Neuronal stem cell (in vitro differentiated cells): ENCODE measurements around the gene HOXD13.

Experiments used
- DNase-seq: peaks from one replicate; pipeline ENCODE4 v3.0.0-alpha.2; 2013; ENCODE audit warnings: low spot score
- H2AFZ ChIP-seq: one replicate; pipeline ENCODE4 v1.6.1; 2013; ENCODE audit warnings: mild to moderate bottlenecking, low read length, inconsistent platforms
- H2AK5ac ChIP-seq: 2 replicates; pipeline ENCODE4 v1.6.1; 2013; ENCODE audit warnings: low read depth, mild to moderate bottlenecking, inconsistent platforms, low read length, moderate library complexity, mixed read lengths
- H2BK120ac ChIP-seq: 2 replicates; pipeline ENCODE4 v1.6.1; 2013; ENCODE audit warnings: low read depth, mild to moderate bottlenecking, inconsistent platforms, low read length, moderate library complexity, mixed read lengths
- H2BK12ac ChIP-seq: one replicate; pipeline ENCODE4 v1.6.1; 2013; ENCODE audit warnings: low read length, inconsistent platforms
- H2BK15ac ChIP-seq: 2 replicates; pipeline ENCODE4 v1.6.1; 2013; ENCODE audit warnings: mild to moderate bottlenecking, low read length, inconsistent platforms, mixed read lengths
- H2BK5ac ChIP-seq: one replicate; pipeline ENCODE4 v1.6.1; 2013; ENCODE audit warnings: inconsistent platforms, mild to moderate bottlenecking, low read length, moderate library complexity
- H3K14ac ChIP-seq: one replicate; pipeline ENCODE4 v1.6.1; 2013; ENCODE audit warnings: low read length, inconsistent platforms
- H3K18ac ChIP-seq: 2 replicates; pipeline ENCODE4 v1.6.1; 2013; ENCODE audit warnings: low read length, inconsistent platforms
- H3K23ac ChIP-seq: 2 replicates; pipeline ENCODE4 v1.6.1; 2013; ENCODE audit warnings: low read depth, mild to moderate bottlenecking, mixed read lengths, low read length, inconsistent platforms; ENCODE audit not compliant: poor library complexity
- H3K27ac ChIP-seq: replicated peaks from 3 replicates; pipeline ENCODE4 v1.5.1; 2013; ENCODE audit warnings: low read length, inconsistent platforms
- H3K27me3 ChIP-seq, 3 experiments: 2 replicates each; pipeline ENCODE4 v1.6.1; 2013; ENCODE audit warnings: low read length in 3 of 3, mild to moderate bottlenecking in 2 of 3, inconsistent platforms in 1 of 3, low read depth in 1 of 3, mixed read lengths in 1 of 3, moderate library complexity in 1 of 3; ENCODE audit not compliant: control insufficient read depth in 3 of 3, insufficient read depth in 3 of 3
- H3K36me3 ChIP-seq, 2 donors: replicated peaks in 1 of 2; 2 replicates each; pipeline ENCODE4 v1.6.1; 2013; ENCODE audit warnings: low read length in 2 of 2; ENCODE audit not compliant: control insufficient read depth in 2 of 2, insufficient read depth in 2 of 2
- H3K4ac ChIP-seq: 2 replicates; pipeline ENCODE4 v1.6.1; 2013; ENCODE audit warnings: inconsistent platforms, mild to moderate bottlenecking, low read length, moderate library complexity
- H3K4me1 ChIP-seq, 2 donors: 1 replicate in 1 of 2; 2 replicates in 1 of 2; pipeline ENCODE4 v1.6.1; 2013; ENCODE audit warnings: low read length in 2 of 2, low read depth in 1 of 2; ENCODE audit not compliant: control insufficient read depth in 2 of 2, insufficient read depth in 1 of 2
- H3K4me2 ChIP-seq: one replicate; pipeline ENCODE4 v1.6.1; 2013; ENCODE audit warnings: mild to moderate bottlenecking, low read length, inconsistent platforms; ENCODE audit not compliant: insufficient read depth, poor library complexity, severe bottlenecking
- H3K4me3 ChIP-seq, 2 donors: 2 replicates each; pipeline ENCODE4 v1.5.1; 2013; ENCODE audit warnings: low read length in 2 of 2, mild to moderate bottlenecking in 2 of 2, inconsistent platforms in 1 of 2, moderate library complexity in 1 of 2
- H3K79me1 ChIP-seq: one replicate; pipeline ENCODE4 v1.6.1; 2013; ENCODE audit warnings: low read depth, mild to moderate bottlenecking, inconsistent platforms, low read length, moderate library complexity
- H3K9ac ChIP-seq: one replicate; pipeline ENCODE4 v1.6.1; 2013; ENCODE audit warnings: mild to moderate bottlenecking, low read depth, low read length, inconsistent platforms; ENCODE audit not compliant: poor library complexity
- H3K9me3 ChIP-seq, 2 donors: replicated peaks in 1 of 2; 2 replicates each; pipeline versions ENCODE3 to v1.6.1; 2013; ENCODE audit warnings: low read length in 2 of 2, mild to moderate bottlenecking in 2 of 2, inconsistent platforms in 1 of 2, low read depth in 1 of 2, mixed read lengths in 1 of 2, moderate library complexity in 1 of 2; ENCODE audit not compliant: control insufficient read depth in 2 of 2, insufficient read depth in 1 of 2
- H4K8ac ChIP-seq: one replicate; pipeline ENCODE4 v1.6.1; 2013; ENCODE audit warnings: low read depth, mild to moderate bottlenecking, inconsistent platforms, low read length, moderate library complexity
- H4K91ac ChIP-seq: one replicate; pipeline ENCODE4 v1.6.1; 2013; ENCODE audit warnings: low read length, low read depth, mild to moderate bottlenecking, inconsistent platforms; ENCODE audit not compliant: poor library complexity
- WGBS, 2 donors: extraction: QIAGEN DNeasy Blood & Tissue Kit; methylation state at CpG; one replicate each; pipeline ENCODE4 v1.1.7; 2013; ENCODE audit warnings: missing lambda C conversion rate in 2 of 2, mixed read lengths in 1 of 2; ENCODE audit not compliant: insufficient read length in 2 of 2, insufficient replicate concordance in 1 of 2; ENCODE audit errors: extremely low coverage in 2 of 2; 5-methylcytosine and 5-hydroxymethylcytosine counted together

HOXD13 gene

DNA sequence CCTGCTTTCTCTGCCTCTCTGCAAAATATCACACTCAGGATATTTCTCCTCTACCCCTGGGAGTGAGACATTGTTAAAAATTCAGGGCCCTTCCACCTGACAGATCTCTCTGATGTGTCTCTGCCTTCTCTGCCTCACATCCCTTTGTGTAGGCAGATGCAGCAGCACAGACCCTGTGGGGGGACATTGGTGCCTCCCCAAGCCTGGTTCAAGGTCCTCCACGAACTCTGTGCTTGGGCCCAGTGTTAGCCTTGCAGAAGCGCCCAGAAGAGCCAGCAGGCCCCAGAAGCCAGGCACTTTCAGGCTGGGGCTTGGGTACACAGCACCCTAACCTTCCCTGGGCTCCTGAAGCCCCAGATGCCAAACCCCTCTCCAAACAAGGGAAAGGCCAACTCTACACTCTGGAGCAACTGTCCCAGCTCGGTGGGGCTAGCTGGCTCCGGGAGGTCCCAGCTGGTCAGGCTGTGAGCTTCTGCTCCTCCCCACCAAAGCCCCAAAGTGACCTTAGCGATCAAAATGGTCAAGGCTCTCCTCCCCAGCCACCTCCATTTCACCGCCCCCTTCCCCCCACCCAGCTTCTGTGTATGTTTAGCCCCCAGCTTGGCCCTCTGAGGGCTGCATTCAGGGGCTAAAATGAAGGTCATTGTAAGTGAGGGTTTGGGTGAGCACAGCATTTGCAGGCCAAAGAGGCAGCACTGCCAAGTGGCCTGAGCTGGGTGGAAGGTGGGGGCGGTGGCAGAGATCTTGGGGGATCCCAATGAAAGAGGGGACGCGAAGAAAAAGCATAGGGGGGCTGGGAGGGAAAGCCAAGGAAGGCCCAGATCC, 32.6 kb downstream of the HOXD13 start:
- no peak overlapping the region for H2AFZ ChIP-seq
- no peaks in the 10 kb centered on the region for H3K79me1 ChIP-seq
- no peak for DNase-seq
- H2BK5ac ChIP-seq, result no peak overlapping the region
- H3K4ac ChIP-seq, result no peak overlapping the region
- WGBS, 2 donors, result no CpG with 5 or more reads among the region's 9 CpGs
- peaks cover 67 to 98% (median 93%) of the 10 kb centered on the region in 3 experiments for H3K27me3 ChIP-seq
- peak overlapping the region; percentile 6 for H3K14ac ChIP-seq
- H3K4me2 ChIP-seq, result peak overlapping the region; percentile 4
- H3K4me1 ChIP-seq, result peaks cover 0 to 5% of the 10 kb centered on the region in 2 donors
- H3K9me3 ChIP-seq, result no peaks in the 10 kb centered on the region
- no peak overlapping the region for H3K9ac ChIP-seq
- H2BK120ac ChIP-seq, result no peak overlapping the region
- H3K27ac ChIP-seq, result no peak overlapping the region
- H2AK5ac ChIP-seq, result no peak overlapping the region
- H3K4me3 ChIP-seq, result no peak overlapping the region
- H4K8ac ChIP-seq, result no peak overlapping the region
- no peak overlapping the region for H4K91ac ChIP-seq
- no peak overlapping the region for H3K23ac ChIP-seq
- H2BK15ac ChIP-seq, result no peak overlapping the region
- H3K18ac ChIP-seq, result no peak overlapping the region
- no peak overlapping the region for H2BK12ac ChIP-seq
- H3K36me3 ChIP-seq, result no peaks in the 10 kb centered on the region

DNA sequence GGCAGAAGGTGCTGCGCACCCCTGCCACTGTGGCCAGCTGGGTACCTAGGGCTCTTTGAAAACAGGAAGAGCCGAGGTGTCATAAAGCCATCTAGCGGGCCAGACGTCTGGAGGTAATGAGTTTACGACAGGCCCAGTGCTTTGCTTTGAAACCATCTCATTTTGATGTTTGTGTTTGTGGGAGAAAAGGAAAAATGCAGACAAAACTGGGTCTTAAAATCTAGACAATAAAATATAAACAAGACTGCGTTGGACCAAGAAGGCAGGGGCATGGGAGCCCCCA, 33.2 kb downstream of the HOXD13 start:
- Histone ChIP-seq H3K4me2 (no peak overlapping the region), H2BK12ac (no peak overlapping the region), H2BK5ac (no peak overlapping the region), H2AK5ac (no peak overlapping the region), H3K18ac (no peak overlapping the region), H3K4me3 (no peak overlapping the region), H3K23ac (no peak overlapping the region), H3K9ac (no peak overlapping the region), H4K8ac (no peak overlapping the region), H4K91ac (no peak overlapping the region), H3K9me3 (no peaks in the 10 kb centered on the region), H3K27ac (no peak overlapping the region), H2AFZ (no peak overlapping the region), H3K79me1 (no peaks in the 10 kb centered on the region), H3K4me1 (peaks cover 0 to 5% of the 10 kb centered on the region in 2 donors), H3K14ac (no peak overlapping the region), H2BK120ac (no peak overlapping the region), H3K27me3 (peaks cover 65 to 98% (median 93%) of the 10 kb centered on the region in 3 experiments), H3K4ac (no peak overlapping the region), H3K36me3 (no peaks in the 10 kb centered on the region), H2BK15ac (no peak overlapping the region)
- no peak for DNase-seq
- WGBS, 2 donors, result no CpG with 5 or more reads among the region's 6 CpGs

DNA sequence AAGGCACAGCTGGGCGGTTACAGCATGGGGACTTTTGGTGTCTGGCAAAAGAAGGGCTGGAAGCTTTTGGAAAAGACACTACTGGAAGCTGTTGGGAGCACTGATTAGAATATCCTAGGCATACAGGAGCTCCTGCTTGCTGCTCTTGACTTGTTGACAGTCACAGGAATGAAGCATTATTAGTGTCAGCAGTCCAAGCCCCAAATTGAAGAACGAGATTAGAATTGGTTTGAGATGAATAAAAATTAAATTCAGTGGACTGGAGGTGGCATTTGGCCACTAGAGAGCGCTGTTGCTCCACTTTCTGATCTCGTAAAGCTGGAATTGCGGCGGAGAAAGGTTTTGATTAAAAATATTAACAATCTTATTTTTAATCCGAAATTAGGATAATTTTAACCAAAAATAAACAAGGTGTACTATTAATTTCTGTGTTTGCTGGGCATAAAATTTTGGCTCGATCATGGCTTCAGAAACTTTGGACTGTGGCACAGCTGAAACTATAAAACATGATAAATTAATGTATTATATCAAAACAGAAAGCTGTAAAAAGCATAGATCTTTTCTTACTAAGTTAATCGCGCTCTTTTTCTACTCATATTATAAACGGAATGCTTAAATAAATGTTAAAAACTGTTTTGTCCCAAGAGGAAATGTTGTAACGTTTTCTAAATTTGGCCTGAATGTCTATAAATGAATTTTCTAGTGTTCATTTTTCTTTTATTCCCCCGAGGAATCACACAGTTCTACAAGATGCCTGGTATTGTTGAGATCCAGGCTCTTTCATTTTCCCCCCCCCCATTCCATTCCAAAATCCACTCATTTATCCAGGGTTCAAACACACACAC, 34.6 kb downstream of the HOXD13 start:
- no peak overlapping the region for H2AFZ ChIP-seq
- H2AK5ac ChIP-seq, result no peak overlapping the region
- H3K23ac ChIP-seq, result no peak overlapping the region
- H3K4me1 ChIP-seq, result peaks cover 0 to 5% of the 10 kb centered on the region in 2 donors
- no peak overlapping the region for H2BK12ac ChIP-seq
- no peak overlapping the region for H2BK5ac ChIP-seq
- H4K91ac ChIP-seq, result no peak overlapping the region
- no peaks in the 10 kb centered on the region for H3K36me3 ChIP-seq
- no peaks in the 10 kb centered on the region for H3K9me3 ChIP-seq
- H4K8ac ChIP-seq, result no peak overlapping the region
- no CpG with 5 or more reads among the region's 13 CpGs for WGBS, 2 donors
- H3K79me1 ChIP-seq, result no peaks in the 10 kb centered on the region
- H3K14ac ChIP-seq, result no peak overlapping the region
- no peak overlapping the region for H3K9ac ChIP-seq
- no peak overlapping the region for H2BK15ac ChIP-seq
- H3K27me3 ChIP-seq, result peaks cover 52 to 98% (median 90%) of the 10 kb centered on the region in 3 experiments
- H3K4ac ChIP-seq, result no peak overlapping the region
- no peak overlapping the region for H3K4me3 ChIP-seq
- peak; percentile 76 for DNase-seq
- H3K27ac ChIP-seq, result no peak overlapping the region
- no peak overlapping the region for H2BK120ac ChIP-seq
- H3K18ac ChIP-seq, result no peak overlapping the region
- H3K4me2 ChIP-seq, result no peak overlapping the region

DNA sequence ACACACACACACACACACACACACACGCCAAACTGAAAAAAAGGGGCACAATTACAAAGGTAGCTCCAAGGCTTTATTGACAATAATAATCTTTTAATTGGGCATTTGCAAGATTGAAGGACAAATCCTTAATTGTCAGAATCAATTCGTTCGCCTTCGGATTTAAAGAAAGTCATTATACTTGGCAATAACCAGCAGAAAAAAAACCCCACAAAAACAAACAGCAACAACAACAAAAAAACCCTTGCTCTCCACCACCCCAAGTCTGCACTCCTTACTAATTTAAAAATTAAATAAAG, 35.2 kb downstream of the HOXD13 start:
- Histone ChIP-seq H3K9me3 (no peaks in the 10 kb centered on the region), H4K8ac (no peak overlapping the region), H4K91ac (no peak overlapping the region), H3K4me3 (no peak overlapping the region), H2BK12ac (no peak overlapping the region), H3K36me3 (no peaks in the 10 kb centered on the region), H2AFZ (no peak overlapping the region), H3K4ac (no peak overlapping the region), H3K27ac (no peak overlapping the region), H3K27me3 (peaks cover 47 to 98% (median 90%) of the 10 kb centered on the region in 3 experiments), H3K9ac (no peak overlapping the region), H3K18ac (no peak overlapping the region), H2BK15ac (no peak overlapping the region), H2BK5ac (no peak overlapping the region), H2AK5ac (no peak overlapping the region), H3K4me2 (no peak overlapping the region), H2BK120ac (no peak overlapping the region), H3K23ac (no peak overlapping the region), H3K4me1 (peaks cover 0 to 5% of the 10 kb centered on the region in 2 donors), H3K79me1 (no peaks in the 10 kb centered on the region), H3K14ac (no peak overlapping the region)
- WGBS, 2 donors, result no CpG with 5 or more reads among the region's 4 CpGs
- no peak for DNase-seq
